HG02588 (cell line): Measurements from ENCODE around the gene HBQ1.
"Not testable (repeated sequence)": the region's sequence is repeated elsewhere in the genome, so short reads cannot be mapped to it uniquely, and the experiment has no call there.

Experiments used
- ATAC-seq: cut with Tn5 transposase; IDR thresholded peaks from one replicate; pipeline ENCODE4 v1.9.1; 2021; ENCODE audit warnings: mild to moderate bottlenecking, moderate library complexity; ENCODE audit not compliant: unreplicated experiment

The HBQ1 gene

GRCh38 chr16:200388-200787, 20.1 kb downstream of the HBQ1 start:
- ATAC-seq: no peak

- no peak for ATAC-seq
These were observed 23.0 kb downstream of the HBQ1 start for GRCh38 chr16:203246-203645.

DNA sequence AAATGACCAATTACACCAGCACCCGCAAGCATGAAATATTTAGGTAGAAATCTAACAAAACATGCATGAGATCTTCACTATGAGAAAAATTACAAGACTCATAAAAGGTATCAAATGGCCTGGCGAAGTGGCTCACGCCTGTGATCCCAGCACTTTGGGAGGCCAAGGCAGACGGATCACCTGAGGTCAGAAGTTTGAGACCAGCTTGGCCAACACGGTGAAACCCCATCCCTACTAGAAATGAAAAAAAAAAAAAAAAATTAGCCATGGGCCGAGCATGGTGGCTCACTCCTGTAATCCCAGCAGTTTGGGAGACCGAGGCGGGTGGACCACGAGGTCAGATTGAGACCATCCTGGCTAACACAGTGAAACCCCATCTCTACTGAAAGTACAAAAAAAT, 23.8 kb downstream of the HBQ1 start:
- ATAC-seq: not testable (repeated sequence)

GRCh38 chr16:209359-209758, 29.1 kb downstream of the HBQ1 start:
- ATAC-seq: not testable (repeated sequence)

- not testable (repeated sequence) for ATAC-seq
These were observed 31.4 kb downstream of the HBQ1 start for GRCh38 chr16:211631-212180.

DNA sequence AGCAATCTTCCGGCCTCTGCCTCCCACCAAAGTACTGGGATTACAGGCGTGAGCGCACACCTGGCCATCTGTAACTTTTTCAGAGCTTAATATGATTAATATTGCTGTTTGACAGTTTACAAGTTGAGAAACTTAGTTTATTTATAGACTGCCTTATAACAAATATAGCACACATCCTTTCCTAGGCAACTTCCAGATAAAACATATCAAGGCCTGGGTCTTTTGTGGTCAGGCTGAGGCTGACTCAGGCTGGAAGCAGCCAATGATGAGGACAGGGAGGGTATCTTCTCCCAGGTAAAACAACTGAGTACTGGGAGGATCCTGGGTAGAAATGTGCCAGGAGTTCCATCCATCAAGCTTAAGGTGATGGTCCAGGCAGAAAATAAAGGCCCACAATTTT, 32.7 kb downstream of the HBQ1 start:
- ATAC-seq: no peak

GRCh38 chr16:220021-220420, 39.8 kb downstream of the HBQ1 start:
- no peak for ATAC-seq

DNA sequence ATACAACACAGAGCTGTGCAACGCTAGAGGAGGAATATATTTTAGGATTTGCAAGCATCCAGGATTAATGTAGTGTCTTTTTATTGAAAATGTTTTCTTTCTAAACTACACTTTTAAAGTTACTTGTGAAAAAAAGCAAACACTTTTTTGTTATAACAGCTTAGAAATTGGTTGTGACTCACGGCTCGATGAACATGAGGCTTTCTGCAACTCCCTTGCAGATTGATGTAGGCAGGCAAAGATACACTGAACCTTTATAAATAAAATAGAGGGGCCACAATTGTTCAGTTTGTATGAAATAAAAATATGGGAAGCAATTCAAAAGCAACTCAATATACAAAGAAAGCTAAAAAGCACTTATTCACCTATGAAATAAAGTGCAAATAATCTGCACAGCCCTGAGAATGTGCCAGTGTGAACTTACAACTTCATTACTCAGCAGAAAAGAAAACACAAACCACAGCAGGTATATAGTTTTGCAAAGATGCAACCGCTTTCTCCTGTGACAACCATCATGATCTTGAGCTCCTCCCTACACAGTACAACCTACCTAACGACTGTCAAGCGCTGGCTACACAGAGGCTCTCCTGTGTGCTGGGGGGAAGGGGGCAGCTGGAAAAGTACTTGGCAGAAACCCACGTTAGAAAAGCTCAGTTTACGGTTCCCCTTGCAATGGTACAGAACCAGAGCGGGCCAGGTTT, 48.0 kb downstream of the HBQ1 start:
- peak; percentile 5 for ATAC-seq

- peak; percentile 84 for ATAC-seq
These were observed 48.8 kb downstream of the HBQ1 start, which contains the start of gene LUC7L for GRCh38 chr16:228852-229730. LUC7L (minus strand) TSS chr16:229449; CDS start chr16:229339, 110 bp downstream.

DNA sequence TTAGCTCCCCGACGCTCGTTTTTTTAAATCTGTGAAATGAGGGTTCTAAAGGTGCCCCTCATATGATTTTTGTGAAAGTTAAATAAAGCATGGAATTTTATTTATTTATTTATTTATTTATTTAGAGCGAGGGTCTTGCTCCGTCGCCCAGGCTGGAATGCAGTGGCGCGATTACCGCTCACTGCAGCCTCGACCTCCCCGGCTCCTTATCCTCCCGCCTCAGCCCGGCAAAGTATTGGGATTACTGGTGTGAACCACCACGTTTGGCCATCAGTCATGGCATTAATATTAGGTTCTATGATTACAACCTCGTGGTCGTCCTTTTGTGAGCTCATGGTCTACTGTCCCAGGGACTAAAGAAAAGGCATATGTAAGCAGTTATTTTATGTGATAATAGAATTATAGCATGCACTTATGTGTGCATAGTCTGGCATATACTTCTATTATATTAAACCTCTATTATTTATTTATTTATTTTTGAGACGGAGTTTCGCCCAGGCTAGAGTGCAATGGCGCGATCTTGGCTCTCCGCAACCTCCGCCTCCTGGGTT, 49.5 kb downstream of the HBQ1 start:
- ATAC-seq: no peak

DNA sequence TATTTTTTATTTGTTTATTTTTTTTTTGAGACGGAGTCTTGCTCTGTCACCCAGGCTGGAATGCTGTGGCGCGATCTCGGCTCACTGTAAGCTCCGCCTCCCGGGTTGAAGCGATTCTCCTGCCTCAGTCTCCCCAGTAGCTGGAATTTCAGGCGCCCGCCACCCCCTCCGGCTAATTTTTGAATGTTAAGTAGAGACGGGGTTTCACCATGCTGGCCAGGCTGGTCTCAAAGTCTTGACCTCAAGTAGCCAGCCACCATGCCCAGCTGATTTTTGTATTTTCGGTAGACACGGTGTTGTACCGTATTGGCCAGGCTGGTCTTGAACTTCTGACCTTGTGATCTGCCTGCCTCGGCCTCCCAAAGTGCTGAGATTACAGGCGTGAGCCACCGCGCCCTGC, 50.1 kb downstream of the HBQ1 start:
- not testable (repeated sequence) for ATAC-seq
